Caco-2 (cell line): ENCODE data around the gene EFNA4. TPM values are rescaled to one million over a fixed set of nuclear protein-coding genes. Genes with fewer than 3 reads are reported as not detected.

Experiments
- Bru-seq: library from RNA; stranded (reverse); fragments of 400-500 nt; gene quantifications from one replicate; lab custom pipeline; 2021; lab: Mats Ljungman, UMichigan
- BruChase-seq, 2 experiments: library from RNA; stranded (reverse); fragments of 400-500 nt; gene quantifications; one replicate each; lab custom pipeline; 2021; lab: Mats Ljungman, UMichigan
- BruUV-seq: library from RNA; stranded (reverse); fragments of 400-500 nt; replicated peaks from 2 replicates; lab custom pipeline; 2021; lab: Mats Ljungman, UMichigan
- CTCF ChIA-PET: fragments of 300-600 bp; sonication (Branson Sonifier 250); formaldehyde crosslinking; loops from one replicate; lab custom pipeline; 2022; ENCODE audit warnings: antibody characterized with exemption; lab: Charles Lee
- POLR2A ChIA-PET: fragments of 300-600 bp; sonication (Branson Sonifier 250); formaldehyde crosslinking; loops from one replicate; lab custom pipeline; 2022; ENCODE audit warnings: antibody characterized with exemption; lab: Charles Lee
- DNase-seq, 2 experiments: peaks; one replicate each; pipeline versions ENCODE4 v3.0.0 to v3.0.0-alpha.2; 2020 to 2022
- H3K27me3 ChIP-seq: replicated peaks from 2 replicates; pipeline ENCODE4 v1.6.0; 2011; ENCODE audit warnings: low read length; ENCODE audit not compliant: control insufficient read depth, insufficient read depth
- H3K36me3 ChIP-seq: 2 replicates; pipeline ENCODE4 v1.5.1; 2011; ENCODE audit warnings: low read length; ENCODE audit not compliant: control insufficient read depth, insufficient read depth
- H3K4me1 ChIP-seq: fragments of 250-450 bp; sonication (Bioruptor Pico); 2 replicates; pipeline ENCODE4 v1.5.1; 2020; ENCODE audit warnings: mild to moderate bottlenecking
- H3K4me3 ChIP-seq: 2 replicates; pipeline ENCODE4 v1.5.1; 2011; ENCODE audit warnings: low read depth, mild to moderate bottlenecking, control low read depth, low read length
- H3K9me3 ChIP-seq: fragments of 250-450 bp; sonication (Bioruptor Pico); 2 replicates; pipeline ENCODE4 v1.5.1; 2020; ENCODE audit warnings: mild to moderate bottlenecking, moderate library complexity
- H3K27ac Mint-ChIP-seq: one replicate; pipeline ENCODE4 v1.8.0; 2022; ENCODE audit warnings: mixed read lengths; ENCODE audit not compliant: unreplicated experiment
- H3K27me3 Mint-ChIP-seq: one replicate; pipeline ENCODE4 v1.8.0; 2022; ENCODE audit warnings: mixed read lengths; ENCODE audit not compliant: insufficient read depth, unreplicated experiment
- H3K36me3 Mint-ChIP-seq: one replicate; pipeline ENCODE4 v1.8.0; 2022; ENCODE audit warnings: mild to moderate bottlenecking, mixed read lengths; ENCODE audit not compliant: insufficient read depth, unreplicated experiment
- H3K4me1 Mint-ChIP-seq: one replicate; pipeline ENCODE4 v1.8.0; 2022; ENCODE audit warnings: low read depth, mixed read lengths; ENCODE audit not compliant: unreplicated experiment
- H3K4me3 Mint-ChIP-seq: one replicate; pipeline ENCODE4 v1.8.0; 2022; ENCODE audit warnings: mild to moderate bottlenecking, moderate library complexity, mixed read lengths; ENCODE audit not compliant: unreplicated experiment
- H3K9me3 Mint-ChIP-seq: one replicate; pipeline ENCODE4 v1.8.0; 2022; ENCODE audit warnings: mixed read lengths; ENCODE audit not compliant: unreplicated experiment
- intact Hi-C: fragments of 100-400 bp; cut with micrococcal nuclease; formaldehyde crosslinking; loops from one replicate; pipeline ENCODE4 v1.10.0; 2022; ENCODE audit not compliant: unreplicated experiment
- long read RNA-seq: library from polyadenylated mRNA; stranded (forward); transcript quantifications from one replicate; pipeline ENCODE4 v2.0.0, GENCODE V29; 2022
- total RNA-seq: library from RNA; stranded (reverse); gene quantifications from 2 replicates; pipeline ENCODE4 v1.2.3, GENCODE V29; 2022
- TF ChIP-seq, protein P1 (sequence below), 2 experiments: fragments of 200-600 bp in 1 of 2; IDR thresholded peaks; 1 replicate in 1 of 2; 2 replicates in 1 of 2; pipeline versions ENCODE4 v1.5.1 to v1.8.0; 2011 to 2022; ENCODE audit warnings: antibody characterized with exemption in 1 of 2, control low read depth in 1 of 2, inconsistent platforms in 1 of 2, low read depth in 1 of 2, low read length in 1 of 2, mild to moderate bottlenecking in 1 of 2, moderate library complexity in 1 of 2; ENCODE audit not compliant: insufficient read depth in 1 of 2, severe bottlenecking in 1 of 2, unreplicated experiment in 1 of 2

Gene EFNA4, protein sequence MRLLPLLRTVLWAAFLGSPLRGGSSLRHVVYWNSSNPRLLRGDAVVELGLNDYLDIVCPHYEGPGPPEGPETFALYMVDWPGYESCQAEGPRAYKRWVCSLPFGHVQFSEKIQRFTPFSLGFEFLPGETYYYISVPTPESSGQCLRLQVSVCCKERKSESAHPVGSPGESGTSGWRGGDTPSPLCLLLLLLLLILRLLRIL
- total RNA-seq (13.8 and 16.0 TPM in 2 replicates), Bru-seq, nascent RNA (percentile 64 among the genes with signal in this experiment), BruChase-seq, experiment 1, labeled RNA remaining after a 2-hour chase (percentile 91 among the genes with signal in this experiment), BruChase-seq, experiment 2, labeled RNA remaining after a 6-hour chase (percentile 76 among the genes with signal in this experiment)
- long read RNA-seq, transcript EFNA4-202 (4 exons, 1,263 nt): major isoform, 11 of 16 reads
- long read RNA-seq, partial matches to known transcripts: 3 of 16 reads
- long read RNA-seq, other reads (novel, unspliced or antisense): 2 of 16 reads

DNA sequence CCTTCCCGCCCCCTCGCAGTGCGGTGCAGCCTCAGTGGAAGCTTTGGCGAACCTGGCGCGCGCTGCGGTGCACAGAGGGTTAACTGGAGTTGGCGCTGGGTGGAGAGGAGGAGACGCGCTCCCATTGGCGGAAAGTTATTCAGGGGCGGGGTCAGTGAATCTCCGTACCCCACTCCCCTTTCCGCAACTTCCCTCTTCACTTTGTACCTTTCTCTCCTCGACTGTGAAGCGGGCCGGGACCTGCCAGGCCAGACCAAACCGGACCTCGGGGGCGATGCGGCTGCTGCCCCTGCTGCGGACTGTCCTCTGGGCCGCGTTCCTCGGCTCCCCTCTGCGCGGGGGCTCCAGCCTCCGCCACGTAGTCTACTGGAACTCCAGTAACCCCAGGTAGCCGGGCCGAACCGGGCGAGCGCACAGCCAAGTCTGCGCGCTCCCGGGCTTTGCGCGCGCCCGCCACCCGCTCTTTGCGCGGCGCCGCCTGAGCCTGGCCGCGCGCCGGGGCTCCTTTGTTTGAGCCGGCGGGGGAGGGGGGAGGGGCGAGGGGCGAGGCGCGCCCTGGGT, at the start of gene EFNA4:
TSS of gene EFNA4 (plus strand) at position 191 of the 561 bp plus-strand sequence. CDS start at position 275, 84 bp downstream.
- intact Hi-C loops: loop anchor here (1.0 to 5.0 kb wide), 4 partner anchors 21 to 106 kb away; partner anchors contain the start of genes CKS1B, PBXIP1, SHC1 and ZBTB7B
- Mint-ChIP-seq H3K27ac (peak within 1 kb of the TSS; percentile 22), H3K4me3 (peak within 1 kb of the TSS; percentile 86), H3K27me3 (no peaks in the 10 kb centered on the region), H3K9me3 (no peaks in the 10 kb centered on the region), H3K36me3 (peaks cover 21% of the 10 kb centered on the region), H3K4me1 (peaks cover 22% of the 10 kb centered on the region)
- TF ChIP-seq, protein P1, sequence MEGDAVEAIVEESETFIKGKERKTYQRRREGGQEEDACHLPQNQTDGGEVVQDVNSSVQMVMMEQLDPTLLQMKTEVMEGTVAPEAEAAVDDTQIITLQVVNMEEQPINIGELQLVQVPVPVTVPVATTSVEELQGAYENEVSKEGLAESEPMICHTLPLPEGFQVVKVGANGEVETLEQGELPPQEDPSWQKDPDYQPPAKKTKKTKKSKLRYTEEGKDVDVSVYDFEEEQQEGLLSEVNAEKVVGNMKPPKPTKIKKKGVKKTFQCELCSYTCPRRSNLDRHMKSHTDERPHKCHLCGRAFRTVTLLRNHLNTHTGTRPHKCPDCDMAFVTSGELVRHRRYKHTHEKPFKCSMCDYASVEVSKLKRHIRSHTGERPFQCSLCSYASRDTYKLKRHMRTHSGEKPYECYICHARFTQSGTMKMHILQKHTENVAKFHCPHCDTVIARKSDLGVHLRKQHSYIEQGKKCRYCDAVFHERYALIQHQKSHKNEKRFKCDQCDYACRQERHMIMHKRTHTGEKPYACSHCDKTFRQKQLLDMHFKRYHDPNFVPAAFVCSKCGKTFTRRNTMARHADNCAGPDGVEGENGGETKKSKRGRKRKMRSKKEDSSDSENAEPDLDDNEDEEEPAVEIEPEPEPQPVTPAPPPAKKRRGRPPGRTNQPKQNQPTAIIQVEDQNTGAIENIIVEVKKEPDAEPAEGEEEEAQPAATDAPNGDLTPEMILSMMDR (IDR thresholded peaks at IDR 0.05; ENCODE audit: insufficient read depth in 1 of 2, low read depth in 1 of 2, low read length in 1 of 2, severe bottlenecking in 1 of 2, unreplicated experiment in 1 of 2): no peak
- ChIA-PET POLR2A (interaction anchor here (0.5 to 1.6 kb wide), 4 partner anchors 12 to 794 kb away, joined by 3 to 6 read pairs (median 4); partner anchors contain the start of genes ADAM15, EFNA3 and GON4L), CTCF (interaction anchor here (0.6 to 3.7 kb wide), 3 partner anchors 13 to 23 kb away, joined by 4 to 39 read pairs (median 11); partner anchors contain the start of gene ADAM15)
- Histone ChIP-seq H3K4me3 (peak within 1 kb of the TSS; percentile 64), H3K36me3 (peaks cover 2% of the 10 kb centered on the region; the same call in 1 of the 2 replicates), H3K9me3 (no peaks in the 10 kb centered on the region), H3K27me3 (no peaks in the 10 kb centered on the region), H3K4me1 (0 out of 2 replicates have a peak, but pooled peaks cover 19% of the 10 kb centered on the region)
- BruUV-seq: no TSS peak
- DNase-seq: peak; percentile 91

DNA sequence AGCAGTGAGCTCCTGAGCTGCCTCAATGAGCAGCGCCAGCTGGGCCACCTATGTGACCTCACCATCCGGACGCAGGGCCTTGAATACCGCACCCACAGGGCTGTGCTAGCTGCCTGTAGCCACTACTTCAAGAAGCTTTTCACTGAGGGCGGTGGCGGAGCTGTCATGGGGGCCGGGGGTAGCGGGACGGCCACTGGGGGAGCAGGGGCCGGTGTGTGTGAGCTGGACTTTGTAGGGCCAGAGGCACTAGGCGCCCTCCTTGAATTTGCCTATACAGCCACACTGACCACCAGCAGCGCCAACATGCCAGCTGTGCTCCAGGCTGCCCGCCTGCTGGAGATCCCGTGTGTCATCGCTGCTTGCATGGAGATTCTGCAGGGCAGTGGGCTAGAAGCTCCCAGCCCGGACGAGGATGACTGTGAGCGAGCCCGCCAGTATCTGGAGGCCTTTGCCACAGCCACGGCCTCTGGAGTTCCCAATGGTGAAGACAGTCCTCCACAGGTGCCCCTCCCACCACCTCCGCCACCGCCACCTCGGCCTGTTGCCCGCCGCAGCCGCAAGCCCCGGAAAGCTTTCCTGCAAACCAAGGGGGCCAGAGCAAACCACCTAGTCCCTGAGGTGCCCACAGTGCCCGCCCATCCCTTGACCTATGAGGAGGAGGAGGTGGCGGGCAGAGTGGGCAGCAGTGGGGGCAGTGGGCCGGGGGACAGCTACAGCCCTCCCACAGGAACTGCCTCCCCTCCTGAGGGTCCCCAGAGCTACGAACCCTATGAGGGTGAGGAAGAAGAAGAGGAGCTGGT, 48.6 kb upstream of the EFNA4 start:
- Histone ChIP-seq H3K27me3 (no peaks in the 10 kb centered on the region), H3K4me1 (peaks cover 24% of the 10 kb centered on the region), H3K4me3 (no peak overlapping the region), H3K9me3 (no peaks in the 10 kb centered on the region), H3K36me3 (peaks cover 1% of the 10 kb centered on the region)
- Mint-ChIP-seq H3K4me1 (peaks cover 27% of the 10 kb centered on the region), H3K27me3 (no peaks in the 10 kb centered on the region), H3K27ac (no peak overlapping the region), H3K4me3 (no peak overlapping the region), H3K9me3 (no peaks in the 10 kb centered on the region), H3K36me3 (peaks cover 57% of the 10 kb centered on the region)
- intact Hi-C loops: no loop called here
- no TSS peak for BruUV-seq
- ChIA-PET POLR2A (no interaction called here), CTCF (interaction anchor here (0.9 kb wide), 1 partner anchor 13 kb away, joined by 3 read pairs; no protein-coding TSS in a partner anchor)
- TF ChIP-seq, protein P1 (IDR thresholded peaks at IDR 0.05; ENCODE audit: insufficient read depth in 1 of 2, low read depth in 1 of 2, low read length in 1 of 2, severe bottlenecking in 1 of 2, unreplicated experiment in 1 of 2): no peak
- no peak for DNase-seq
